Measurements from ENCODE around the gene CACUL1. TPM values are rescaled to one million over a fixed set of nuclear protein-coding genes. Genes with fewer than 3 reads are reported as not detected.

The CACUL1 gene
- total and polyA plus RNA-seq, 2 of the 13 experiments (the other 11 are each of a cell fraction or from before 2014, with no cell fraction given), result 14.2 to 31.0 TPM

- no peak for DNase-seq (ENCODE audit: low spot score)
- ChIA-PET POLR2A (no interaction called here), CTCF (ENCODE audit: low intra/inter-chr PET ratio, low total read pairs) (no interaction called here)
- H3K27me3 ChIP-seq (ENCODE audit: control insufficient read depth in 1 of 2, insufficient read depth in 2 of 2, low read length in 2 of 2), result no peaks in the 10 kb centered on the region
- no peak overlapping the region for H3K9ac ChIP-seq (ENCODE audit: insufficient read depth, low read depth, low read length)
- no peak for FAIRE-seq
- no peak overlapping the region for H3K27ac ChIP-seq (ENCODE audit: extremely low read length, insufficient read depth, low read length)
- BruUV-seq (replicated peaks), result no TSS peak
- H2AFZ ChIP-seq (ENCODE audit: low read length), result no peak overlapping the region
- ATAC-seq, result no peak
- H3K36me3 ChIP-seq (replicated peaks in 1 of 2; ENCODE audit: control insufficient read depth in 1 of 2, insufficient read depth in 2 of 2, low read length in 2 of 2), result peaks cover 0 to 28% of the 10 kb centered on the region in 2 experiments; a peak in 3 of 5 replicates
- peaks cover 30% of the 10 kb centered on the region for H3K4me1 ChIP-seq (ENCODE audit: insufficient read depth, low read length)
- H4K20me1 ChIP-seq (ENCODE audit: insufficient read depth, low read length), result peaks cover 11% of the 10 kb centered on the region
- no peak overlapping the region for H3K4me3 ChIP-seq (replicated peaks in 1 of 3; ENCODE audit: insufficient read depth in 1 of 3, low read depth in 2 of 3, low read length in 3 of 3)
- H3K79me2 ChIP-seq (ENCODE audit: insufficient read depth, low read length), result peaks cover 57% of the 10 kb centered on the region
- intact Hi-C loops (cut with micrococcal nuclease; ENCODE audit: unreplicated experiment), result no loop called here
- TF ChIP-seq SALL1 (CRISPR knock-in tag; IDR thresholded peaks at IDR 0.05), result no peak
- TF ChIP-seq ERF (CRISPR knock-in tag; IDR thresholded peaks at IDR 0.05), result no peak
- no peak for TF ChIP-seq ZFYVE20 (CRISPR knock-in tag; IDR thresholded peaks at IDR 0.05; ENCODE audit: borderline replicate concordance, low read depth)
- TF ChIP-seq HNRNPL (IDR thresholded peaks at IDR 0.05; ENCODE audit: low read depth, low read length), result no peak
- TF ChIP-seq ZKSCAN8 (CRISPR knock-in tag; IDR thresholded peaks at IDR 0.05; ENCODE audit: borderline replicate concordance), result no peak
- no peak for TF ChIP-seq ETS1 (CRISPR knock-in tag; IDR thresholded peaks at IDR 0.05)
- no peak for TF ChIP-seq KDM3A (CRISPR knock-in tag; IDR thresholded peaks at IDR 0.05; ENCODE audit: low read depth)
- no peak for TF ChIP-seq ZSCAN22 (CRISPR knock-in tag; IDR thresholded peaks at IDR 0.05)
- no peak for TF ChIP-seq RAD21 (CRISPR knock-in tag; IDR thresholded peaks at IDR 0.05)
- TF ChIP-seq TCF12 (IDR thresholded peaks at IDR 0.05), result no peak
- TF ChIP-seq TCF12 (CRISPR knock-in tag; IDR thresholded peaks at IDR 0.05), result no peak
- no peak for TF ChIP-seq YY1 (IDR thresholded peaks at IDR 0.05; ENCODE audit: insufficient read depth, insufficient replicate concordance, low read depth, low read length)
- no peak for TF ChIP-seq ZNF335 (CRISPR knock-in tag; IDR thresholded peaks at IDR 0.05)
- TF ChIP-seq PAWR (CRISPR knock-in tag; IDR thresholded peaks at IDR 0.05; ENCODE audit: borderline replicate concordance), result no peak
- no peak for TF ChIP-seq BCLAF1 (IDR thresholded peaks at IDR 0.05)
- TF ChIP-seq RNF219 (CRISPR knock-in tag; IDR thresholded peaks at IDR 0.05), result no peak
- no peak for TF ChIP-seq NR2F6 (IDR thresholded peaks at IDR 0.05)
- TF ChIP-seq NR2F6 (CRISPR knock-in tag; IDR thresholded peaks at IDR 0.05), result no peak
- no peak for TF ChIP-seq DNMT1 (CRISPR knock-in tag; IDR thresholded peaks at IDR 0.05)
- no peak for TF ChIP-seq SPEN (CRISPR knock-in tag; IDR thresholded peaks at IDR 0.05; ENCODE audit: low read depth)
- H3K9me3 ChIP-seq (ENCODE audit: low read length), result no peaks in the 10 kb centered on the region
- 93% methylated on average over 2 of the region's 2 CpGs for WGBS (ENCODE audit: low lambda C conversion rate)
- in situ Hi-C loops (cut with HindIII; ENCODE audit: extremely low pct_ligation_motif_present, low pct_unique_long_range_greater_than_20kb), result no loop called here
- H3K4me2 ChIP-seq (ENCODE audit: low read depth, low read length), result no peak overlapping the region
Observed at GRCh38 chr10:118729641-118730258, 25.0 kb downstream of the CACUL1 start.

Data from HepG2 (cell line).